Stomach (tissue), 4 donors: ENCODE measurements around the gene PAXIP1.

ENCODE experiments used
- EP300 ChIP-seq: sonication (generic); formaldehyde crosslinking; IDR thresholded peaks from one replicate; pipeline ENCODE4 v1.6.1; 2017; ENCODE audit warnings: antibody characterized with exemption
- POLR2A ChIP-seq, 4 donors: fragments of 450-650 bp; IDR thresholded peaks; one replicate each; pipeline ENCODE4 v1.6.1; 2016; ENCODE audit warnings: antibody characterized with exemption in 4 of 4, control low read depth in 2 of 4, mild to moderate bottlenecking in 1 of 4, moderate library complexity in 1 of 4
- POLR2AphosphoS5 ChIP-seq, 3 donors: sonication (generic); formaldehyde crosslinking; IDR thresholded peaks; one replicate each; pipeline ENCODE4 v1.6.1; 2016; ENCODE audit warnings: antibody characterized with exemption in 3 of 3
- TF ChIP-seq, protein P1 (sequence below), 7 experiments: fragments of 450-650 bp in 4 of 7; fragments of 200-600 bp in 3 of 7; sonication (generic) in 3 of 7; IDR thresholded peaks; one replicate each; pipeline ENCODE4 v1.5.1; 2016 to 2019; ENCODE audit warnings: antibody characterized with exemption in 7 of 7, control low read depth in 2 of 7, mild to moderate bottlenecking in 1 of 7

DNA sequence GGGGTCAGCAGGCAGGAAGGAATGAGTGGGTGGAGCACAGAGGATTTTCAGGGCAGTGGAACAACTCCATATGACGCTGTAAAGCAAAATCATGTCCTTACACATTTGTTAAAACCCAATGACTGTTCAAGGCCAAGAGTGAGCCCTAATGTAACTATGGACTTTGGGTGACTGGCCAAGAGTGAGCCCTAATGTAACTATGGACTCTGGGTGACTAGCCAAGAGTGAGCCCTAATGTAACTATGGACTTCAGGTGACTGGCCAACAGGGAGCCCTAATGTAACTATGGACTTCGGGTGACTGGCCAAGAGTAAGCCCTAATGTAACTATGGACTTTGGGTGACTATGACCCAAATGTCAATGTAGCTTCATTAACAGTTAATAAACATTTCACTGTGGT is 52.0 kb downstream of the PAXIP1 start:
- TF ChIP-seq, protein P1, sequence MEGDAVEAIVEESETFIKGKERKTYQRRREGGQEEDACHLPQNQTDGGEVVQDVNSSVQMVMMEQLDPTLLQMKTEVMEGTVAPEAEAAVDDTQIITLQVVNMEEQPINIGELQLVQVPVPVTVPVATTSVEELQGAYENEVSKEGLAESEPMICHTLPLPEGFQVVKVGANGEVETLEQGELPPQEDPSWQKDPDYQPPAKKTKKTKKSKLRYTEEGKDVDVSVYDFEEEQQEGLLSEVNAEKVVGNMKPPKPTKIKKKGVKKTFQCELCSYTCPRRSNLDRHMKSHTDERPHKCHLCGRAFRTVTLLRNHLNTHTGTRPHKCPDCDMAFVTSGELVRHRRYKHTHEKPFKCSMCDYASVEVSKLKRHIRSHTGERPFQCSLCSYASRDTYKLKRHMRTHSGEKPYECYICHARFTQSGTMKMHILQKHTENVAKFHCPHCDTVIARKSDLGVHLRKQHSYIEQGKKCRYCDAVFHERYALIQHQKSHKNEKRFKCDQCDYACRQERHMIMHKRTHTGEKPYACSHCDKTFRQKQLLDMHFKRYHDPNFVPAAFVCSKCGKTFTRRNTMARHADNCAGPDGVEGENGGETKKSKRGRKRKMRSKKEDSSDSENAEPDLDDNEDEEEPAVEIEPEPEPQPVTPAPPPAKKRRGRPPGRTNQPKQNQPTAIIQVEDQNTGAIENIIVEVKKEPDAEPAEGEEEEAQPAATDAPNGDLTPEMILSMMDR (IDR thresholded peaks at IDR 0.05): no peak
- TF ChIP-seq POLR2A (IDR thresholded peaks at IDR 0.05): no peak
- TF ChIP-seq EP300: no peak
- no peak for TF ChIP-seq POLR2AphosphoS5 (IDR thresholded peaks at IDR 0.05)
